Fibroblast of lung (primary cell): ENCODE data around the gene SRPK2.

Experiments used
- CTCF ChIP-seq, 2 donors: IDR thresholded peaks in 1 of 2; conservative IDR thresholded peaks in 1 of 2; 1 replicate in 1 of 2; 2 replicates in 1 of 2; pipeline ENCODE4 v1.5.1; 2011 to 2012; ENCODE audit warnings: low read length in 2 of 2, control low read depth in 1 of 2, inconsistent platforms in 1 of 2, low read depth in 1 of 2, mild to moderate bottlenecking in 1 of 2
- EZH2 ChIP-seq: IDR thresholded peaks from 2 replicates; pipeline ENCODE4 v1.5.1; 2012; ENCODE audit warnings: low read length, control low read depth, mild to moderate bottlenecking; ENCODE audit errors: missing control alignments

- TF ChIP-seq CTCF (conservative IDR thresholded peaks at IDR 0.05 in 1 of 2, IDR thresholded peaks at IDR 0.05 in 1 of 2; ENCODE audit: low read depth in 1 of 2, low read length in 2 of 2) (no peak), EZH2 (no peak)
Observed at GRCh38 chr7:105132335-105132734, 256.4 kb downstream of the SRPK2 start.
